Measurements from ENCODE around the gene RBBP8NL. TPM values are rescaled to one million over a fixed set of nuclear protein-coding genes. Genes with fewer than 3 reads are reported as not detected.

Gene RBBP8NL
- total and polyA plus RNA-seq, 2 donors (not counting 3 experiments of a cell fraction or from before 2014, with no cell fraction given) = not detected

DNA sequence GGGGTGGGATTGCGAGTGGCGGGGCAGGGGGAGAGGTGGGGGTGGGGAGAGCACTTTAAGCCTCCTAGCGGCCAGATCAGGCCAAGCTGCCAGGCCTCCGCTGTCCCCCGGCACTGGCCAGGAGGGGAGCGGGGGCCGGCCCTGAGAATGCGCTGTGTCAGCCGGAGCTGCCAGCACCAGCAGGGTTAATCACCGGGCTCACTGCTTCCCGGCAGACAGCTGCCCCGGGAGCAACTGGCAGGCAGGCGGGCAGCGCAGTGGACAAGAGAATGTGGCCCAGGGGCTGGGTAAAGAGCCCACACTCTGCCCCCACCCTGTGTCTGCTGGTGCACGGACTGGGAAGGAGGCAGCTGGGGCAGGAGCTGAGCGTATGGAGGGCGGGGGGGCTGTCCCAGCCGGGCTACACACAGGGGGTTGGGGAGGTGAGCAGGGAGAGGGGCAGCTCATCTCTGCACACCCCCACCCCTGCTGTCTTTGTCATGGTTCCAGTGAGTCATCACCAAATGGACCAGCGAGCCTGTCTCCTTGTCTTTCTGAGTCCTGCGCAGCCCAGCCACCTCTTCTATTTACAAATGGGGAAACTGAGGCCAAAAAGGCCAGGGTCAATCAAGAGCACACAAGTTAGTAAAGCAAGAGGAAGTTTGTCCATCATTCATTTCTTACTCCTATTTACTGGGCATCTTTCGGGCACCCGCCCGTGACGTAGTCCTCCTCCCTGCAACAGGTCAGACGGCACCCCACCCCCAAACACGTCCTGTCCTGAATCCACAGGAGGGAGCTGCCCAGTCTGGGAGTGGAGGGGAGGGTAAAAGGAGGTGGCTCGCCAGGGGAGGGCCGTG, 58.1 kb downstream of the RBBP8NL start:
- dilution Hi-C loops (cut with MboI; ENCODE audit: extremely low pct_ligation_motif_present, low sequenced_read_pairs) = no loop called here
- no peaks in the 10 kb centered on the region for H3K9me1 ChIP-seq (replicated peaks; ENCODE audit: control insufficient read depth, extremely low read depth, insufficient read depth, low read length)
- H4K20me1 ChIP-seq (replicated peaks; ENCODE audit: control insufficient read depth, extremely low read depth, insufficient read depth, low read length) = no peaks in the 10 kb centered on the region
- H3K4me3 ChIP-seq (replicated peaks in 1 of 3; ENCODE audit: insufficient read depth in 1 of 3, low read depth in 1 of 3, low read length in 3 of 3) = no peak overlapping the region
- H3K79me2 ChIP-seq (ENCODE audit: control insufficient read depth, insufficient read depth, low read length) = peaks cover 25% of the 10 kb centered on the region
- no peaks in the 10 kb centered on the region for H3K36me3 ChIP-seq (ENCODE audit: control insufficient read depth in 2 of 2, extremely low read depth in 1 of 2, insufficient read depth in 2 of 2, low read length in 2 of 2)
- DNase-seq (ENCODE audit: low read depth, low spot score) (peak; percentile 50), FAIRE-seq (peak; percentile 73)
- TF ChIP-seq EZH2 (IDR thresholded peaks at IDR 0.05; ENCODE audit: borderline replicate concordance, low read depth, low read length, severe bottlenecking) (no peak), POLR2AphosphoS5 (IDR thresholded peaks at IDR 0.05; ENCODE audit: insufficient read depth, low read depth, low read length) (peak; percentile 18), POLR2A (IDR thresholded peaks at IDR 0.05; ENCODE audit: low read depth, low read length) (no peak)
- TF ChIP-seq, protein P1, sequence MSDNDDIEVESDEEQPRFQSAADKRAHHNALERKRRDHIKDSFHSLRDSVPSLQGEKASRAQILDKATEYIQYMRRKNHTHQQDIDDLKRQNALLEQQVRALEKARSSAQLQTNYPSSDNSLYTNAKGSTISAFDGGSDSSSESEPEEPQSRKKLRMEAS (IDR thresholded peaks at IDR 0.05; ENCODE audit: insufficient read depth, insufficient read length) = peak; percentile 4
- TF ChIP-seq, protein P2, sequence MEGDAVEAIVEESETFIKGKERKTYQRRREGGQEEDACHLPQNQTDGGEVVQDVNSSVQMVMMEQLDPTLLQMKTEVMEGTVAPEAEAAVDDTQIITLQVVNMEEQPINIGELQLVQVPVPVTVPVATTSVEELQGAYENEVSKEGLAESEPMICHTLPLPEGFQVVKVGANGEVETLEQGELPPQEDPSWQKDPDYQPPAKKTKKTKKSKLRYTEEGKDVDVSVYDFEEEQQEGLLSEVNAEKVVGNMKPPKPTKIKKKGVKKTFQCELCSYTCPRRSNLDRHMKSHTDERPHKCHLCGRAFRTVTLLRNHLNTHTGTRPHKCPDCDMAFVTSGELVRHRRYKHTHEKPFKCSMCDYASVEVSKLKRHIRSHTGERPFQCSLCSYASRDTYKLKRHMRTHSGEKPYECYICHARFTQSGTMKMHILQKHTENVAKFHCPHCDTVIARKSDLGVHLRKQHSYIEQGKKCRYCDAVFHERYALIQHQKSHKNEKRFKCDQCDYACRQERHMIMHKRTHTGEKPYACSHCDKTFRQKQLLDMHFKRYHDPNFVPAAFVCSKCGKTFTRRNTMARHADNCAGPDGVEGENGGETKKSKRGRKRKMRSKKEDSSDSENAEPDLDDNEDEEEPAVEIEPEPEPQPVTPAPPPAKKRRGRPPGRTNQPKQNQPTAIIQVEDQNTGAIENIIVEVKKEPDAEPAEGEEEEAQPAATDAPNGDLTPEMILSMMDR (IDR thresholded peaks at IDR 0.05; ENCODE audit: extremely low read depth in 1 of 2, insufficient read depth in 1 of 2, low read depth in 1 of 2, low read length in 2 of 2) = peak; percentile 31 to 62
- H3K27me3 ChIP-seq (ENCODE audit: control insufficient read depth in 2 of 2, insufficient read depth in 2 of 2, low read length in 2 of 2) = no peaks in the 10 kb centered on the region
- H3K9me3 ChIP-seq (replicated peaks; ENCODE audit: control insufficient read depth, insufficient read depth, low read length) = no peaks in the 10 kb centered on the region
- no peak overlapping the region for H3K4me2 ChIP-seq (ENCODE audit: insufficient read depth, low read length)
- ChIA-PET CTCF (interaction anchor here (0.8 to 9.9 kb wide), 8 partner anchors 10 to 67 kb away, joined by 5 to 179 read pairs (median 10); partner anchors contain the start of genes ADRM1 and RPS21), POLR2A (interaction anchor here (1.0 kb wide), 1 partner anchor 18 kb away, joined by 6 read pairs; the partner anchor contains the start of gene RPS21)
- no peak overlapping the region for H3K9ac ChIP-seq (replicated peaks; ENCODE audit: extremely low read depth, insufficient read depth, low read length)
- peaks cover 33% of the 10 kb centered on the region for H3K4me1 ChIP-seq (ENCODE audit: control insufficient read depth, extremely low read depth, insufficient read depth, low read length)
- no peak overlapping the region for H3K27ac ChIP-seq (ENCODE audit: insufficient read depth, low read depth, low read length)
- peak overlapping the region; percentile 26 for H2AFZ ChIP-seq (ENCODE audit: low read depth, low read length)
- intact Hi-C loops (cut with micrococcal nuclease) = loop anchor here (1.0 kb wide), 2 partner anchors 11 to 12 kb away; no protein-coding TSS in a partner anchor
- BruUV-seq (replicated peaks) = no TSS peak
